Medulla oblongata (tissue), 1 donor: ENCODE data around the gene KLHL11.

Source experiments
- DNase-seq: peaks from one replicate; pipeline ENCODE4 v3.0.0-alpha.2; 2015; ENCODE audit errors: extremely low spot score

Gene KLHL11, protein sequence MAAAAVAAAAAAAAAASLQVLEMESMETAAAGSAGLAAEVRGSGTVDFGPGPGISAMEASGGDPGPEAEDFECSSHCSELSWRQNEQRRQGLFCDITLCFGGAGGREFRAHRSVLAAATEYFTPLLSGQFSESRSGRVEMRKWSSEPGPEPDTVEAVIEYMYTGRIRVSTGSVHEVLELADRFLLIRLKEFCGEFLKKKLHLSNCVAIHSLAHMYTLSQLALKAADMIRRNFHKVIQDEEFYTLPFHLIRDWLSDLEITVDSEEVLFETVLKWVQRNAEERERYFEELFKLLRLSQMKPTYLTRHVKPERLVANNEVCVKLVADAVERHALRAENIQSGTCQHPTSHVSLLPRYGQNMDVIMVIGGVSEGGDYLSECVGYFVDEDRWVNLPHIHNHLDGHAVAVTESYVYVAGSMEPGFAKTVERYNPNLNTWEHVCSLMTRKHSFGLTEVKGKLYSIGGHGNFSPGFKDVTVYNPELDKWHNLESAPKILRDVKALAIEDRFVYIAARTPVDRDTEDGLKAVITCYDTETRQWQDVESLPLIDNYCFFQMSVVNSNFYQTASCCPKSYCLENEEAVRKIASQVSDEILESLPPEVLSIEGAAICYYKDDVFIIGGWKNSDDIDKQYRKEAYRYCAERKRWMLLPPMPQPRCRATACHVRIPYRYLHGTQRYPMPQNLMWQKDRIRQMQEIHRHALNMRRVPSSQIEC

DNA sequence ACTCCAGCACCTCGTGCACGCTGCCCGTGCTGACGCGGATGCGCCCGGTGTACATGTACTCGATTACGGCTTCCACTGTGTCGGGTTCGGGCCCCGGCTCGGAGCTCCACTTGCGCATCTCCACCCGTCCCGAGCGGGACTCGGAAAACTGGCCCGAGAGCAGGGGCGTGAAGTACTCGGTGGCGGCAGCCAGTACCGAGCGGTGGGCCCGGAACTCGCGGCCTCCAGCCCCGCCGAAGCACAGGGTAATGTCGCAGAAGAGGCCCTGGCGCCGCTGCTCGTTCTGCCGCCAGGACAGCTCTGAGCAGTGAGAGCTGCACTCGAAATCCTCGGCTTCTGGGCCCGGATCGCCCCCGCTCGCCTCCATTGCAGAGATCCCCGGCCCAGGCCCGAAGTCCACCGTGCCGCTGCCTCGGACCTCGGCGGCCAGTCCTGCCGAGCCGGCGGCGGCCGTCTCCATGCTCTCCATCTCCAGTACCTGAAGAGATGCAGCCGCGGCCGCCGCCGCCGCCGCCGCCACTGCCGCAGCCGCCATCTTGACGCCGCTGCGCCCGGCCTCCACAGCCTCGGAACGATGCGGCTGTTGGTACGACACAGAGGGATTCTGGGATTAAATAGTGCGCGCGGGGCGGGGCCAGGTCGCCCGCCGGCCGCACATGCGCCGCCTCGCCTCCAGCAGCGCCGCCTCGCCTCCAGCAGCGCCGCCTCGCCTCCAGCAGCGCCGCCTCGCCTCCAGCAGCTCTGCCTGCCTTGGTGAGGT is at the start of gene KLHL11:
TSS of gene KLHL11 (minus strand) at position 588 of the 760 bp plus-strand sequence. CDS start at position 535, 53 bp downstream.
- DNase-seq, result peak; percentile 91

DNA sequence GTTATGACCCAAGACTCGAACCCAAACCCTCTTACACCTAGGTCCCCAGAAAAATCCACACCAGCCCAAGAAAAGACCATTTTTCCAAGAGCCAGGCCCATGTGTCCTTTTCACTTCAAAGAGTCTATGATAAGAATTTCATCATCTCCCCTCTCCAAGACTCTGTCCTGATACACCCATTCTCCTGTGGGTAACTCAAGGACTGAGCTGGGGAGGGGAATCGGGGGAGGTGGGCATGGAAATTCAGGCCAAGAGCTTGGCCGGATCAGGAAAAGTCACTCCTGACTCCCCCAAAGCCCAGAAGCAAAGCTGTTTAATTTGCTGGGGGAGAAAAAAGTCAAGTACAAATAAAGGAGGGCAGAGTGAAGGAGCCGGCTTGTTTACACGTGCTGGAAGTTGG is 49.8 kb upstream of the KLHL11 start:
- DNase-seq, result no peak

DNA sequence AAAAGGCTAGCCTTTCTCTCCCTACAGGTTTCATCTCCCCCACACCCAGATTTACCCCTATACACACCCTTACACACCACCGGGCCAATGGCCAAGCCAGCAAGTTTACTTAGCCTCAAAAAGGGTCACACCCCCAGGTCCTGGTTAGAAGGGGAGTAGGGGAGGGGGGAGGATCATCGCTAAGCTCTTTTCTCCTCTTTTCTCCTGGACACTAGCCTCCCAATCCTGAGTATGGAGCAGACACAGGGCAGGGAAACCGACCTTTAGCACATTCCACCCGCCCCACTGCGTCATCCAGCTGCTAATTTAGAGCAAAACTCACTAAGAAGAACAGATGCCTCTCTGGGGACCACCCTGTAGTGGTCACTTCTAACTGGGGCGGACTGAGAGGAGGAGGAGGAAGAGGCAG is 49.1 kb upstream of the KLHL11 start:
- no peak for DNase-seq

DNA sequence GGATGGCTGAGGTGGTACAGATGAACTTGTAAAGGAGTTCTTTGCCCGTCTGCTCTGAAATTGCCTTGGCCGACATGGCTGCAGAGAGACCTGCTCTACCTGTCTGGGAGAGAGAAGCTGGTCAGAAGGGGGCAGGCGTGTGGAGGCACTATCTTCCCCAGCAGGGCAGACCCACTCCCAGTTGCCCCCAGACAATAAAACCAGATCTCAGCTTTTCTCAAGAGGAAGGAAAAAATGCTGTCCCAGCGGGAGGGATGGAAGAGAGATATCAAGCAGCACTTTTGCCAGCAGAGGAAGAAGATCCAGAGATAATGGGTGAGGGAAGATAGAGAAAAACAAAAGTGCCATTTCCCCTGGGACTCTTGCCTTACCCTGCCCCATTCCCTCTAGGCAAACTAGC is 48.6 kb upstream of the KLHL11 start:
- DNase-seq, result no peak

DNA sequence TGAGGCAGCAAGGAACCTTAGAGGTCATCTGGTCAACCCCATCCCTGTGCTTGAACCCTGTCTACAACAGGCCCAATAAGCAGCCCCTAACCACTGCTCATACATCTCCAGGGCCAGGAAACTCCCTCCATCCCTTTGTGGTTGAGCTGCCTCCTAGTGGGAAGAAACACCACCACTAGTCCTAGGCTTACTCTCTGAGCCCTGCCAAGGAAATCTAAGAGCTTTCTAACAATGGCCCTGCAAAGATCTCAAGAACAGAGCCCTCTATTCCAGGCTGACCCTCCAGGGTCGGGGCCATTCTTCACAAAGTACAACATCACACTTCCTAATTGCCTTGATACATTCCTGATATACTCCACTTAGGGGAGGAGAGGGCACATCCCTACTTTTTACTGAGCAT is 47.7 kb upstream of the KLHL11 start:
- DNase-seq, result no peak

DNA sequence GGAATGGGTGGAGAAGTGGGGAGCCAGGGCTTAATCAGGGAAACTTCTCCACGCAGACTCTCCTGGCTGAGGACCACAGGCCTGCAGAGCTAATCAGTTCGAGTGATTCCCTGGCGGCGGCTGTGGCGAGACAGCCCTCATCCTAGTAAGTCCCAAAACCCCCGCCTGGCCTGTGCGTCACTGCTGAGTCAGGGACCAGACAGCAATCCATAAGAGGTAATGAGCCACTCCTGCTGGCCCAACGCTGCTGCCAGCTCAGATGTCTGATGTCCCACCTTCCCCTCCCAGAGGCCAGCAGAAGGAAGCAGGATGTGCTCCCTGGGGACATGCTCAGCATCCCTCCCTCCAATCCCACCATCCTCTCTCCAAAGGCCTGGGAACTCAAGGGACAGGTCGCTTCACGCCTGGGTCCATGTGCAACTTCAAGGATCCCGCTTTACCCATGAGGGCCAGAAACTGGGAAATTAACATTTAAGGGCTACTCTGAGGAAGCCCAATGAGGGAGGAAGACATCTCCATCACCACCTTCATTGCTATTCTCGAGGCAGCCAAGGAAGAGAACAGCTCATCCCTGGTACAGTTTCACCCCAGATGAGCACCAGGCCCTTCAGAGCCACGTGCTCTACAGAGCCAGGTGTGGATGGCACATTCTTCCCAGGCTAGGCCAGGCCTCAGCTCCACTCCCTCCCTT is 45.6 kb upstream of the KLHL11 start:
- no peak for DNase-seq

DNA sequence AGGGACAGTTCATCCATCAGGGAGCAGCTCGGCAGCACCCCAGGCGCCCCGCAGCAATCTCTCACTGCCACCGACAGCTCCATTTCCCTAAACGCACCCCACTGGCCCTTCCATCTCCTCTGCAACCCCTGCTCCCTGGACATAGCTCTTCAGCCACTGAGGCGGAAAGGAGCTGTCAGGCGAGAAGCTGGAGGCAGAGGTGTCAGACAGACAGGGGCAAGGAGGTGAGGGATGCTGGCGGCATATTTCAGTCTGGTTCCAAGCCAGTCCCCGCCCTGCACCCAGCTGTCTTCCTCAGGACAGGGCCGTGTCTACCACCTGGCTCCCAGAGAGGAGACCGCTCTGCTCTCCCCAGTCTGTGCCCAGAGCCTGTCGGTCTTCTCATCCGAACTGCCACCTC is 43.9 kb upstream of the KLHL11 start:
- DNase-seq, result no peak

DNA sequence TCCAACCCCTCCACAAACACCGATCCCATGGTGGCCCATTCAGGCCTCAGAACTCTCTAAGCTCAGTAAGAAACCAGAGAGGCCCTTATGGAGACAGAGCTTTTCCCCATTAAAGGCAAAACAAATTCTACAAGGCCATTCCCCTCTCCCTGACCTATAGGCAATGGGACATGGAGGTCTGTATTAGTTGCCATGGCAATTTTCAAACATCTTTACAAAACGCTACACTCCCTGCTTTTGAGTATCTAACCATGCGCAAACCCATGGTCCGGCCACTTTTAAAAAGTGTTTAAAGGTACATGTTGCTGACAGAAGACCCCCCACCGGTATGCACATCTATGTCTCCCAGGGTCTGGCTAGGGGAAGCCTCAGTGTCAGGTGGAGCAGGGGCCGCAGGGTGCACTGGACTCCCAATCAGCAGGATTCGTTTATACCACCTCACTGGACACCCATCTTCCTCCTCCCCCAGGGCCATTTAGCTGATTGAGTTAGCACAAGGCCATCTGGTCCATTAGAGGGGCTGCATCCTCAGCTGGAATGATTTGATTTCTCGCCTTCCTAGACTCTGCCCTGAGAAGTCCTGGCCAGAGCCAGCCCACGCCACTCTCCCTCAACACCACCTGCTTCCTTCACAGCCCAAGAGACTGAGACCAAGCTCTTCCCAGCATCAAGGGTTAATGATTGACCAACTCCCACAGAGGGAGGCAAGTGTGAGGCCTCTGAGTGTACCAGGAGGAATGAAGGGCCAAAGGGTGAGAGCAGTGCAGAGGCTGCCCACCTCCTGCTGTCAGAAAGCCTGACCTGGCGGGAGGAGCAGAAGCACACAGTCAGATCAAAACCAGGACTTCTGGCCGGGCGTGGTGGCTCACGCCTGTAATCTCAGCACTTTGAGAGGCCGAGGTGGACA is 42.7 kb upstream of the KLHL11 start:
- DNase-seq, result no peak

DNA sequence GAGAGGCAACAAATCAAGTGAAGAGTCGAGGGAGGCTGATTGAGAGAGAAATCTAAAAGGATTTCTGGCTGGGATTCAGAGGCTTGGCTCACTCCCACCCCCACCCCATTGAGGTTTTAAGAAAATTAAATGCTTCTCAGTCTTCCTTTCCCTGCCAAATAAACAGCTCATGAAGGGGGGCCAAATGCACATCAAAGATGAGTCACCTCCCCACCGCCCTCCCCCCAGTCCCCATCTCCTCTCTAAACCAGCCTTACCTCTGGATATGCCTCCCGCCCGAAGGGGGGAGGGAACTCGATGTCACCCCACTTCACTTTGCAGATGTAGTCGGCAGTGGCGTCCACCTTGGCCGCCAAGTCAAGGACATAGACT is 41.9 kb upstream of the KLHL11 start:
- no peak for DNase-seq

DNA sequence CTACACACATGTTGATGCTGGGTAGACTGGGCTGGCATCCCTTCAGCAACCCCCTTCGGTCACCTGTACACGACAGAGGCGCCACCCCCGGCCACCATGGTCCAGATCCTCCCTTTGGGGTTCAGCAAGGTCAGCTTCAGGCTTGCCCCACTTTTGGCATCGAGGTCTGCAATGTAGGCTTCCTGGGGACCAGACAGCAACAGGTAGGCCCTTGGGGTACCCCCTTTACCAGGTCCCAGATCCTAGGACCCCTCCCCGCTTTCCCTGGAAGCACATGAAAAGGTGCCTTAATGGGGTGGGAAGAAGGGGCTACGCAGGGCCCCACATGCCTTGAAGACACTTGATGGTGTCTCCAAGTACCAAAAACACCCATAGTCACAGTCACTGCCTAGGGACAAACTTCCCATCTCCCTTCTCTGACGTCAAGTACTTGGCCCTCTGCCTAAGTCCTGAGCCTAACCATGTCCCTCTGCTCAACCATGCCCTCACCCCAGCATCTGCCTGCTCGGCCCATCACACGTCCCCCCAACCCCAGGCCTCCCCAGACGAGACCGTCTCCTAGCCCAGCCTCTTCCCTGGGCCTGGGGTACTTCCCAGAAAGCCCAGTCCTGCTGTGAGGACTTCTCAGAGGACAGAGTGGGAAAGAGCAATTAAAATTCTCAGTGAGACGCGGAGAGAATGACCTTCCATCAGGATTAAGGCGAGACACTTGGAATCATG is 41.4 kb upstream of the KLHL11 start:
- no peak for DNase-seq

DNA sequence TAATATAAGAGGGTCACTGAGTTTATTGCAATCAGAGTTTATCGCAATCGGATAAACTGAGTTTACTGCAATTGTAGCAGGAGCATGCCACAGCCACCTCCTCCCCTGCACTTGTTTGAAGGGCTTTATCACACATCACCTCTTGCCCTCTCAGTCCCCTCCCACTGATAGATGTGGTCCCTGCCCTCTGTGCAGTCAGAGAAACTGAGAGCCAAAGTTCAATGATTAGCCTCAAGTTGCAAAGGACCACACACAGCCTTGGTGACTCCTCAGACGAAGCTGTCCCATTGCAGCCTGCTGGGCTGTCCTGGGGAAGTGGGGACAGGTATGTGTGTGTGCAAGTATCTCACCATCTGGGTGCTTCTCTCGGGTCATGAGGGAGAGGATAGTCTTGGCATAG is 39.9 kb upstream of the KLHL11 start:
- DNase-seq, result no peak

DNA sequence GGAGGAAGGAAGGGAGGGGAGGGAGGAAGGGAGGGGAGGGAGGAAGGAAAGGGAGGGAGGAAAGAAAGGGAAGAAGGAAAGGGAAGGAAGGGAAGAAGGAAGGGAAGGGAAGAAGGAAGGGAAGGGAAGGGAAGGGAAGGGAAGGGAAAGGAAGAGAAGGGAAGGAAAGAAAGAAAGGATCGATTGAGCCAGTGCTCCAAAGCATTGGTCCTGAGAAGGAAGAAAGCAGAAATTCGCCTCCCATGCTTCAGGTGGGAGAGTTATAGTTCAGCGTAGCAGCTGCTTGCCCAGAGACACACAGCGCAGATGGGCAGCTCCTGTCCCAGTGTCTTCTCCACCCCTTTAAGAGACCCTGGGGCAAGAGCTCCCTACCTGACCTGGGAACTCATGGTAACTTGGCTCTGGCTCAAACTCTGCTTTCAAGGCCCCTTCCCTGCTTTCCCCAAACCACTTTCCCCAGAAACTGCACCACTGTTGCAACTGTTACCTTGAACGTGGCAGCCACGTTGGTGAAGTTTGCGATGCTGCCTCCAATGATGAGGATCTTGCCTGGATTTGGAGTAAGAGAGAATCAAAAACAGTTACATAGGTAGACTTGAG is 39.1 kb upstream of the KLHL11 start:
- no peak for DNase-seq

DNA sequence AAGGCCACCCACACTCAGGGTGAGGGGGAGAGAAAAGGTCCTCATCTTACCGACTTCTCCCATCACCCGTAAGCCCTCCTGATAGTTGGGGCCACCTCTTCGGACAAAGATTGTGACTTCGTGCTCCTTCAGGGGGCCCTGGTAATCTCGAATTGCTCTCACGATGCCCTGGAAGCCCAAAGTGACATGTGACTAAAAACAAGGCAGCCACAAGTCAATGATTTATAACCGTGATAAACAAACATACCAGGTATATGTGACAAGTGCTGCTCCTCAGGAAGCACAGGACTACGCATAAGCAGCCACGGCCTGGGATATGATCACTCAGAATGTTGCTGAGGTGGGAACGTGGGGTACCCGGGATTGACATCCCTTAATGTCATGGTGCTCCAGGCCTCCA is 36.4 kb upstream of the KLHL11 start:
- DNase-seq, result no peak

DNA sequence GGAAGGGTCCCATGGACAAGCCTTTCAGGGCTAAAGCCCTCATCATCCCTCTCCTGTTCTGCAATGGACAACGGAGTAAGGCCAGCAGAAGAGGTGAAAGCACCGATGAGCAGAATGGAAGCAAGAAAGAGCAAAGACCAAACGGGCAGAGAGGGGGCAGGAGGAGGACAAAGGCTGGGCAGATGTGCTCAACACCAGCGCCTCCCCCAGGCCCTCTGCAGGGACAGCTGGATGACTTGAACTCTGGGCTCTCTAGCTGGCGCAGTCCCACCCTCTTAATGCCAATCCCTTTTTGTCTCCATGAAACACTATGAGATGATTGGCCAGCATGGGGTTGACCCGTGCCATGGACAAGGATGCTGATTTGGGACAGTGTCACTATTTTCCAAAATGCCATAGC is 31.5 kb upstream of the KLHL11 start:
- DNase-seq, result no peak

DNA sequence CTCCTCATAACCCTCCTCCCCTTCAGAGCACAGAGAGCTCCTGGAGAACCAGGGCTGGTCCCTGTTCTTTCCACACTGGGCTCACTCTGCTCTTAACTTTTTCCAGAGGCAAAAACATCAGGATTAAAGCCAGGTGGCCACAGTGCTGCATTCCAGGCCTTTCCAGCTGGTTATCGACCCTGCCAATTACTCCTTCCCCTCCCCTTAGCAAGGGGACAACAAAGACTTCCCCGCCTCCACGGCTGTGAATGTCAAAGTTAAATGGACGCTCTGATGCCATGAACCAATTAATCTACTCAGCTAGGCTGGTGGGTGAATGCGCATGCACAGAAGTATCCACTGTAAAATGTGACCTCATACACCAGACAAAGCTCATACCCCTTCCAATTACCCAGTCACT is 30.4 kb upstream of the KLHL11 start:
- no peak for DNase-seq

DNA sequence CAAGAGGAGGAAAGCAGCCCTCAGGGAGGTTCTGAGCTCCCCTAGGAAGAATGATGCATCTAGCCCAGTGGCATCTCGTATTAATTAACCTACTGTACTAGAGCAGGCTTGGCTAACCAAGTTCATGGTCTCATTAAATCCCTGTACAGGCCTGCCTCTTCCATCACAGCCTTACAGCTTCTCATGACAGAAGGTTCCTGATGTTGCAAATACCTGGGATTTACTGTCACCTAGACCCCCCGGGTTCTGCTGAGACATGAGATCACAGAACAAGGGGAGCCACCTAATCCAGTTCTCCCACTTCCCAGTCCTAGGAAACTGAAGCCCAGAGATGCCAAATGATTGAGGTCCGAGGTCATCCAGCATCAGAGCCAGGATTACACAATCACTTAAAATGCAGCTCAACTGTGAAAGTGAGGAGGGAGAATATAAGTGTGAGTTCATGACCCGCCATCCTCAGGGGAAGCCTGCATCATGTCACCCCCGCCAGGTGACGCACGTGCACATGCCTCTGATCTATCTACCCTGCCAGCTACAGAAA is 29.6 kb upstream of the KLHL11 start:
- no peak for DNase-seq

DNA sequence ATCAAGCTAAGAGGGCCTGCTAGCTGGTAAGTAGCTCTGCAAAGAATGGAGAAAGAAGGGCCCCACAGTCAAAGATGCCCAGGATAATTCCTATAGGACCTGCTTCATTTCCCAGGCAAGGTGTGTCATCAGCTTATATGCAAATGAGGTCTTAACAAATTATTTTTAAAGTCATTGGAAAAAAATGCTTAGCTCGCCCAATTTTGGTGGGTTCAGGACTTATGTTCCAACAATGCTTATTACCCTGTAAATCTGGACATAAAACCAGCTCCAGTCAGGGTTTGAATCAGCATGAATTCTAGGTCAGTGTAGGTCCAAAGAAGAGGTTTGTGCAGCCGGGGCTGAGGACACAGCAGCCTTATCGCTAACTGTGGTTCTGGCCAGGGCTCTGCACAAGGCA is 28.2 kb upstream of the KLHL11 start:
- DNase-seq, result no peak

DNA sequence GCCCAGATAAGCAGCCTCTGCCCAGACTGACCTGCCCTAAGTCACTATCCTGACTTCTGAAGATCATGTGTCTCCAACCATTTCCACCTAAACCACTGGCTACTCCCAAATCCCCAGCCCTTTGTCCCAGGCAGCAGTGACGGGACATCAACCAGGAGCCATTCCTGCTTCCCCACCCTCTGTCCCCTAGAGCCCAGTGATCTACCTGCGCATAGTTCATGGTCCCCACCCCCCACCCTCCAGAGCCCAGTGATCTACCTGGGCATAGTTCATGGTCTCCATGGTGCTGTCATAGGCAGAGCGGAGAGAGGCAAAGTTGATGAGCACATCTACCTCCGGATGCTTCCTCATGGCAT is 26.8 kb upstream of the KLHL11 start:
- DNase-seq, result no peak

DNA sequence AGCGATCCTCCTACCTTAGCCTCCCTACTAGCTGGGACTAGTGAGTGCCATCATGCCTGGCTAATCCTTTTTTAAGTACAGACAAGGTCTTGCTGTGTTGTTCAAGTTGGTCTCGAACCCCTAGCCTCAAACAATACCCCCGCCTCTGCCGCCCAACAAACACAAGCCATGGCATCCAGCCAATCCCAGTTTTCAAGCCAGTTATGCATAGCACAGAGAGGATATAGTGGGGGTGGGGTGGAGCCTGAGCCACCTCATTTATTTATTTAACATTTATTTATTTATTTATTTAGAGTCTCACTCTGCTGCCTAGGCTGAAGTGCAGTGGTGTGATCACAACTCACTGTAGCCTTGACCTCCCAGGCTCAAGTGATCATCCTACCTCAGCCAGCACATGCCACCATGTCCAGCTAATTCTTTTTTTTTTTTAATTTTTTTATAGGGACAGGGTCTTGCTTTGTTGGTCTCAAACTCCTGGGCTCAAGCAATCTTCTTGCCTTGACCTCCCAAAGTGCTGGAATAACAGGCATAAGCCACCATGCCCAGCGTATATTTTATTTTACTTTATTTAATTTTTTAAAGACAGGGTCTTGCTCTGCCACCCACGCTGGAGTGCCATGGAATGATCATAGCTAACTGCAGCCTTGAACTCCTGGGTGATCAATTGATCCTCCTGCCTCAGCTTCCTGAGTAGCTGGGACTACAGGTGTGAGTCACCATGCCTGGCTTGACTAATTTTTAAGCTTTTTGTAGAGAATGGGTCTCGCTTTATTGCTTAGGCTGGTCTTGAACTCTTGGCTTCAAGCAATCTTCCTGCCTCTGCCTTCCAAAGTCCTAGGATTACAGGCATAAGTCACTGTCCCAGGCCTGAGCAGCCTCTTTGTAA is 26.2 kb upstream of the KLHL11 start:
- DNase-seq, result no peak
